Ascending aorta (tissue), 2 donors: ENCODE results near the gene TTC7B. TPM values are rescaled to one million over a fixed set of nuclear protein-coding genes. Genes with fewer than 3 reads are reported as not detected.

Source experiments
- DNase-seq, 2 donors: peaks; one replicate each; pipeline ENCODE4 v3.0.0-alpha.2; 2019; ENCODE audit warnings: low spot score in 2 of 2
- H3K27ac ChIP-seq, 2 donors: fragments of 200-600 bp; sonication (generic); one replicate each; pipeline ENCODE4 v1.5.1; 2016 to 2017; ENCODE audit warnings: mild to moderate bottlenecking in 1 of 2
- H3K27me3 ChIP-seq: fragments of 200-600 bp; sonication (generic); one replicate; pipeline ENCODE4 v1.5.1; 2017
- H3K36me3 ChIP-seq, 2 donors: fragments of 200-600 bp; sonication (generic); one replicate each; pipeline ENCODE4 v1.5.1; 2016
- H3K4me1 ChIP-seq, 2 donors: fragments of 200-600 bp; sonication (generic); one replicate each; pipeline ENCODE4 v1.5.1; 2016 to 2017; ENCODE audit warnings: mild to moderate bottlenecking in 1 of 2
- H3K4me3 ChIP-seq, 2 donors: fragments of 200-600 bp; sonication (generic); one replicate each; pipeline ENCODE4 v1.5.1; 2016 to 2017; ENCODE audit warnings: mild to moderate bottlenecking in 1 of 2
- H3K9me3 ChIP-seq, 2 donors: fragments of 200-600 bp; sonication (generic); one replicate each; pipeline ENCODE4 v1.5.1; 2016
- intact Hi-C: fragments of 100-400 bp; cut with DNase I; formaldehyde crosslinking; loops from one replicate; pipeline ENCODE4 v1.15.1; 2023
- total RNA-seq: library from RNA; depleted of rRNA; stranded (reverse); fragments of >200 nt; gene quantifications from one replicate; pipeline ENCODE4 v1.1.0, GENCODE V29; 2016
- TF ChIP-seq, protein P1 (sequence below), 3 experiments: fragments of 200-600 bp in 2 of 3; fragments of 450-650 bp in 1 of 3; sonication (generic) in 2 of 3; IDR thresholded peaks; one replicate each; pipeline ENCODE4 v1.5.1; 2016 to 2019; ENCODE audit warnings: antibody characterized with exemption in 3 of 3, mild to moderate bottlenecking in 1 of 3, moderate library complexity in 1 of 3

TTC7B gene
- total RNA-seq, 1 donor from 2014 or later, result 18.5 TPM

- DNase-seq, result no peak
- Histone ChIP-seq H3K4me3 (no peak overlapping the region), H3K27ac (peak overlapping the region; percentile 49 to 71), H3K36me3 (peaks cover 2 to 7% of the 10 kb centered on the region in 2 donors), H3K27me3 (no peaks in the 10 kb centered on the region), H3K9me3 (no peaks in the 10 kb centered on the region), H3K4me1 (peaks cover 0 to 7% of the 10 kb centered on the region in 2 donors)
- TF ChIP-seq, protein P1, sequence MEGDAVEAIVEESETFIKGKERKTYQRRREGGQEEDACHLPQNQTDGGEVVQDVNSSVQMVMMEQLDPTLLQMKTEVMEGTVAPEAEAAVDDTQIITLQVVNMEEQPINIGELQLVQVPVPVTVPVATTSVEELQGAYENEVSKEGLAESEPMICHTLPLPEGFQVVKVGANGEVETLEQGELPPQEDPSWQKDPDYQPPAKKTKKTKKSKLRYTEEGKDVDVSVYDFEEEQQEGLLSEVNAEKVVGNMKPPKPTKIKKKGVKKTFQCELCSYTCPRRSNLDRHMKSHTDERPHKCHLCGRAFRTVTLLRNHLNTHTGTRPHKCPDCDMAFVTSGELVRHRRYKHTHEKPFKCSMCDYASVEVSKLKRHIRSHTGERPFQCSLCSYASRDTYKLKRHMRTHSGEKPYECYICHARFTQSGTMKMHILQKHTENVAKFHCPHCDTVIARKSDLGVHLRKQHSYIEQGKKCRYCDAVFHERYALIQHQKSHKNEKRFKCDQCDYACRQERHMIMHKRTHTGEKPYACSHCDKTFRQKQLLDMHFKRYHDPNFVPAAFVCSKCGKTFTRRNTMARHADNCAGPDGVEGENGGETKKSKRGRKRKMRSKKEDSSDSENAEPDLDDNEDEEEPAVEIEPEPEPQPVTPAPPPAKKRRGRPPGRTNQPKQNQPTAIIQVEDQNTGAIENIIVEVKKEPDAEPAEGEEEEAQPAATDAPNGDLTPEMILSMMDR (IDR thresholded peaks at IDR 0.05), result no peak
- intact Hi-C loops, result no loop called here
Measured at GRCh38 chr14:90614696-90615516, 201.3 kb downstream of the TTC7B start.

DNA sequence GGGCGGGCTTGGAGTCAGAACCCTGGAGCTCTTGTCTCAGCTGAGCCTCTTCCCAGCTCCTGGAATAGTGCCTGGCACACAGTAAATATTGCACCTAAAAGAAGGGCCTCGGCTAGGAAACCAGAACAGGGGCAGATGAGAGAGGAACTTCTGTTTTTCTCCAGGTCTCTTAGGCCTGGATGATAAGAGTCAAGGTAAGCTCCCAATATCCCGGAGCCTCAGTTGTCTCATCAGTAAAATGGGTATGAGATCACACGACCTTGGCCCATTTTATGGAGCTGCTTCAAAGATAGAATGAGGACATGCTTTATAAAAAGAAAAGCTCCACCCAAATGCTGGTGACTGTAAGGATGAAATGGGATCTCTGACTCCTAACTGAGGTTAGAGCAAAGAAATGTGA, 202.2 kb downstream of the TTC7B start:
- intact Hi-C loops, result no loop called here
- H3K4me3 ChIP-seq, result no peak overlapping the region
- no peak for DNase-seq
- H3K9me3 ChIP-seq, result no peaks in the 10 kb centered on the region
- no peaks in the 10 kb centered on the region for H3K27me3 ChIP-seq
- H3K4me1 ChIP-seq, result peaks cover 3 to 10% of the 10 kb centered on the region in 2 donors
- TF ChIP-seq, protein P1 (IDR thresholded peaks at IDR 0.05), result no peak
- peaks cover 2 to 7% of the 10 kb centered on the region in 2 donors for H3K36me3 ChIP-seq
- H3K27ac ChIP-seq, result no peak overlapping the region

DNA sequence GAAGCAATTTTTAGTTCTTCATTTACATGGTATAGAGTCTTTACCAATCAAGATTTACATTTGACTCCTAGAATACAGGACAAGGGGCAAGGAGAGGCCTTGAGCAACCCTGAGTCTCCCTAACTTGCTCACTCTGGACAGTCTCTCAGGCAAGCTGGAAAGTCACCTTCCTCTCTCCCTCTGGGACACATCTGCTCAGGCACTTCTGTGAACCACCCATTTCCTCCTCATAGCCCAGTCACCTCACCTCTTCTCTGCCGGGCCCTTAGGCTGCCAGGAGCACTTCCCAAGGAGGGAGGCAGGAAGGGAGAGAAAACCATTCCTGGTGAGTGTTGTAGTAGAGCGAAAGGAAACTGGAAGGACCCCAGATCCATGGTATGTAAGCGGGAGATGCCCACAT, 202.8 kb downstream of the TTC7B start:
- no peaks in the 10 kb centered on the region for H3K27me3 ChIP-seq
- H3K4me3 ChIP-seq, result no peak overlapping the region
- DNase-seq, result no peak
- no peaks in the 10 kb centered on the region for H3K9me3 ChIP-seq
- TF ChIP-seq, protein P1 (IDR thresholded peaks at IDR 0.05), result no peak
- H3K4me1 ChIP-seq, result peaks cover 3 to 11% of the 10 kb centered on the region in 2 donors
- peaks cover 2 to 7% of the 10 kb centered on the region in 2 donors for H3K36me3 ChIP-seq
- intact Hi-C loops, result no loop called here
- H3K27ac ChIP-seq, result no peak overlapping the region

DNA sequence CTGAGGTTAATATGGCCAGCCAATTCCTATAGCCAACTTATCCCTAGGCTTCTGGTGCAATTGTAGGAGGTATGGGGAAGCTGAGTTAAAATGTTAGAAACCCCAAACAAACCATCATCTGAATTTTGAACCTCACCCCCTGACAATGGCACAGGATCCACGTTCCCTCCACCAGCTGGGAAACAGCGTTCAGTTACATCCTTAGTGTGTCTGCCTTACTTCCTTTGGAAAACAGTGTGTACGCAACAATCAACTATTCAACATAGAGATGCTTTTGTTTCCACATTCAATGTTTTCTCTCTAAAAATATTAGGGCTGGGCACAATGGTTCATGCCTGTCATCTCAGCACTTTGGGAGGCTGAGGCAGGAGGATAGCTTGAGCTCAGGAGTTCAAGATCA, 203.4 kb downstream of the TTC7B start:
- Histone ChIP-seq H3K27ac (no peak overlapping the region), H3K4me1 (peaks cover 3 to 11% of the 10 kb centered on the region in 2 donors), H3K9me3 (no peaks in the 10 kb centered on the region), H3K4me3 (no peak overlapping the region), H3K36me3 (peaks cover 2 to 6% of the 10 kb centered on the region in 2 donors), H3K27me3 (no peaks in the 10 kb centered on the region)
- no peak for DNase-seq
- TF ChIP-seq, protein P1 (IDR thresholded peaks at IDR 0.05), result no peak
- intact Hi-C loops, result no loop called here

GRCh38 chr14:90611936-90612335, 204.3 kb downstream of the TTC7B start:
- Histone ChIP-seq H3K4me1 (peaks cover 3 to 11% of the 10 kb centered on the region in 2 donors), H3K4me3 (no peak overlapping the region), H3K27me3 (no peaks in the 10 kb centered on the region), H3K36me3 (no peaks in the 10 kb centered on the region), H3K27ac (no peak overlapping the region), H3K9me3 (no peaks in the 10 kb centered on the region)
- TF ChIP-seq, protein P1 (IDR thresholded peaks at IDR 0.05), result no peak
- intact Hi-C loops, result no loop called here
- no peak for DNase-seq
